OCI-LY7 (cell line): ENCODE results near the gene PRCP. TPM values are rescaled to one million over a fixed set of nuclear protein-coding genes. Genes with fewer than 3 reads are reported as not detected.

Experiments
- BruUV-seq: library from RNA; stranded (reverse); fragments of 400-500 nt; replicated peaks from 2 replicates; lab custom pipeline; 2021; lab: Mats Ljungman, UMichigan
- CTCF ChIA-PET: fragments of 300-600 bp; sonication (Branson Sonifier 250); formaldehyde crosslinking; loops from one replicate; lab custom pipeline; 2022; ENCODE audit warnings: antibody characterized with exemption; ENCODE audit not compliant: unreplicated experiment; lab: Charles Lee
- POLR2A ChIA-PET: fragments of 300-600 bp; sonication (Branson Sonifier 250); formaldehyde crosslinking; loops from one replicate; lab custom pipeline; 2022; ENCODE audit warnings: antibody characterized with exemption; lab: Charles Lee
- DNase-seq: peaks from one replicate; pipeline ENCODE4 v3.0.0-alpha.2; 2015; ENCODE audit warnings: low spot score
- H2AFZ ChIP-seq: fragments of 200-600 bp; sonication (generic), shearing (Covaris generic); 2 replicates; pipeline ENCODE4 v1.6.1; 2014; ENCODE audit warnings: mild to moderate bottlenecking, antibody characterized with exemption, low read length, moderate library complexity
- H3K27ac ChIP-seq: fragments of 200-600 bp; sonication (generic); 2 replicates; pipeline ENCODE4 v1.5.1; 2014; ENCODE audit warnings: mixed run types, low read depth, mild to moderate bottlenecking, moderate library complexity, low read length, inconsistent platforms; ENCODE audit not compliant: poor library complexity, severe bottlenecking
- H3K36me3 ChIP-seq: fragments of 200-600 bp; sonication (generic); 2 replicates; pipeline ENCODE4 v1.6.1; 2014; ENCODE audit warnings: mild to moderate bottlenecking, antibody characterized with exemption, low read length, moderate library complexity, mixed read lengths; ENCODE audit not compliant: insufficient read depth
- H3K4me1 ChIP-seq: fragments of 200-600 bp; sonication (generic); 2 replicates; pipeline ENCODE4 v1.5.1; 2014; ENCODE audit warnings: mild to moderate bottlenecking, low read length; ENCODE audit not compliant: insufficient read depth, poor library complexity, severe bottlenecking
- H3K4me2 ChIP-seq: fragments of 200-600 bp; sonication (generic); 2 replicates; pipeline ENCODE4 v1.6.1; 2014; ENCODE audit warnings: mild to moderate bottlenecking, low read length
- H3K4me3 ChIP-seq: fragments of 200-600 bp; sonication (generic); 2 replicates; pipeline ENCODE4 v1.5.1; 2014; ENCODE audit warnings: mild to moderate bottlenecking, low read depth, low read length; ENCODE audit not compliant: poor library complexity, severe bottlenecking
- H3K79me2 ChIP-seq: fragments of 200-600 bp; sonication (generic); 2 replicates; pipeline ENCODE4 v1.6.1; 2016; ENCODE audit warnings: low read depth, mild to moderate bottlenecking, low read length, moderate library complexity, mixed read lengths; ENCODE audit not compliant: insufficient read depth
- H3K9me2 ChIP-seq: fragments of 200-600 bp; sonication (generic); 2 replicates; pipeline ENCODE4 v1.6.1; 2016; ENCODE audit warnings: mild to moderate bottlenecking, low read length, mixed read lengths; ENCODE audit not compliant: insufficient read depth
- H3K9me3 ChIP-seq: fragments of 200-600 bp; sonication (generic); 2 replicates; pipeline ENCODE4 v1.6.1; 2014; ENCODE audit warnings: mild to moderate bottlenecking, mixed run types, low read length, mixed read lengths
- H4K20me1 ChIP-seq: fragments of 200-600 bp; sonication (generic); 2 replicates; pipeline ENCODE4 v1.6.1; 2014; ENCODE audit warnings: mild to moderate bottlenecking, antibody characterized with exemption, low read length, moderate library complexity, mixed read lengths; ENCODE audit not compliant: insufficient read depth
- CTCF ChIP-seq: fragments of 200-600 bp; sonication (generic); conservative IDR thresholded peaks from 2 replicates; pipeline ENCODE4 v1.5.1; 2014; ENCODE audit warnings: mild to moderate bottlenecking, antibody characterized with exemption, low read length, moderate library complexity, mixed read lengths
- EZH2phosphoT487 ChIP-seq: fragments of 200-600 bp; sonication (generic); IDR thresholded peaks from 2 replicates; pipeline ENCODE4 v1.6.1; 2018; ENCODE audit warnings: low read depth, borderline replicate concordance, mild to moderate bottlenecking, mixed run types, antibody characterized with exemption, low read length, moderate library complexity, mixed read lengths
- intact Hi-C: fragments of 100-400 bp; cut with micrococcal nuclease; formaldehyde crosslinking; loops from one replicate; pipeline ENCODE4 v1.10.0; 2022; ENCODE audit not compliant: unreplicated experiment
- total RNA-seq, 2 experiments: library from RNA; depleted of rRNA in 1 of 2; stranded (reverse); fragments of >200 nt in 1 of 2; shearing (Covaris generic) in 1 of 2; gene quantifications; 2 replicates each; pipeline ENCODE4 v1.2.3, GENCODE V29; 2014 to 2022

PRCP gene
- total RNA-seq, 2 experiments from 2014 or later = 6.5 to 18.3 TPM

- no peak overlapping the region for H2AFZ ChIP-seq
- ChIA-PET CTCF (no interaction called here), POLR2A (no interaction called here)
- H3K4me3 ChIP-seq = no peak overlapping the region
- no peaks in the 10 kb centered on the region for H3K4me1 ChIP-seq
- no peak for TF ChIP-seq EZH2phosphoT487
- TF ChIP-seq CTCF = no peak
- intact Hi-C loops = no loop called here
- H3K79me2 ChIP-seq = no peaks in the 10 kb centered on the region
- H3K9me2 ChIP-seq = no peaks in the 10 kb centered on the region
- DNase-seq = no peak
- no peak overlapping the region for H3K4me2 ChIP-seq
- no TSS peak for BruUV-seq
- H3K36me3 ChIP-seq = no peaks in the 10 kb centered on the region
- H3K9me3 ChIP-seq = no peaks in the 10 kb centered on the region
- H4K20me1 ChIP-seq = no peaks in the 10 kb centered on the region
- no peak overlapping the region for H3K27ac ChIP-seq
Observed at GRCh38 chr11:82858556-82859091, 41.6 kb downstream of the PRCP start.

- TF ChIP-seq EZH2phosphoT487 (no peak), CTCF (no peak)
- no peaks in the 10 kb centered on the region for H3K79me2 ChIP-seq
- no peaks in the 10 kb centered on the region for H3K9me3 ChIP-seq
- no peaks in the 10 kb centered on the region for H3K4me1 ChIP-seq
- H3K9me2 ChIP-seq = no peaks in the 10 kb centered on the region
- H3K4me2 ChIP-seq = no peak overlapping the region
- no peak overlapping the region for H2AFZ ChIP-seq
- no peak for DNase-seq
- H3K36me3 ChIP-seq = no peaks in the 10 kb centered on the region
- intact Hi-C loops = no loop called here
- H3K27ac ChIP-seq = no peak overlapping the region
- H4K20me1 ChIP-seq = no peaks in the 10 kb centered on the region
- no TSS peak for BruUV-seq
- no peak overlapping the region for H3K4me3 ChIP-seq
- ChIA-PET POLR2A (no interaction called here), CTCF (no interaction called here)
Observed at GRCh38 chr11:82858133-82858532, 42.1 kb downstream of the PRCP start.

- no TSS peak for BruUV-seq
- Histone ChIP-seq H3K79me2 (no peaks in the 10 kb centered on the region), H3K4me3 (no peak overlapping the region), H3K4me1 (no peaks in the 10 kb centered on the region), H2AFZ (no peak overlapping the region), H3K27ac (no peak overlapping the region), H3K9me2 (no peaks in the 10 kb centered on the region), H3K4me2 (no peak overlapping the region), H3K9me3 (no peaks in the 10 kb centered on the region), H3K36me3 (no peaks in the 10 kb centered on the region), H4K20me1 (no peaks in the 10 kb centered on the region)
- POLR2A ChIA-PET = interaction anchor here (0.7 kb wide), 2 partner anchors 33 to 68 kb away, joined by 3 to 5 read pairs; no protein-coding TSS in a partner anchor
- DNase-seq = no peak
- CTCF ChIA-PET = no interaction called here
- intact Hi-C loops = no loop called here
- TF ChIP-seq EZH2phosphoT487 (no peak), CTCF (no peak)
Observed at GRCh38 chr11:82857145-82857544, 43.1 kb downstream of the PRCP start.
